ENCODE measurements around the gene BANK1.

DNA sequence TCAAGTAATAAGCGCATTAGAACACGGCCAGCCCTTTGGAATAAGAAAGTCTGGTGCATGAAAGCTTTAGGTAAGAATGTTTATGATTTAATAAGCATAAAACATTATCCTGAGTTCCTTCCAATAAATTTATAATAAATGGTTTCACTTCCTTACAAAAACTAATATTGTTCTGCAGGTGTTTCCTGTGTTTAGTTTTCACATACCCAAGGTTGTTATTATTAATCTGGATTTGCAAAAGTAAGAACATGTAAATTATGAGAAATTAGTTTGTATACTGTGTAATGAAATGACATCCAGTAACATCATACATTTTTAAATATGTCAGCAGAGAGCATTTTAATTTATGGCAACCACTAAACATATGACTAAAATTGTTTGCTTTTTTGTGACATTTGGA is 72.1 kb downstream of the BANK1 start:
- TF ChIP-seq, protein P1, sequence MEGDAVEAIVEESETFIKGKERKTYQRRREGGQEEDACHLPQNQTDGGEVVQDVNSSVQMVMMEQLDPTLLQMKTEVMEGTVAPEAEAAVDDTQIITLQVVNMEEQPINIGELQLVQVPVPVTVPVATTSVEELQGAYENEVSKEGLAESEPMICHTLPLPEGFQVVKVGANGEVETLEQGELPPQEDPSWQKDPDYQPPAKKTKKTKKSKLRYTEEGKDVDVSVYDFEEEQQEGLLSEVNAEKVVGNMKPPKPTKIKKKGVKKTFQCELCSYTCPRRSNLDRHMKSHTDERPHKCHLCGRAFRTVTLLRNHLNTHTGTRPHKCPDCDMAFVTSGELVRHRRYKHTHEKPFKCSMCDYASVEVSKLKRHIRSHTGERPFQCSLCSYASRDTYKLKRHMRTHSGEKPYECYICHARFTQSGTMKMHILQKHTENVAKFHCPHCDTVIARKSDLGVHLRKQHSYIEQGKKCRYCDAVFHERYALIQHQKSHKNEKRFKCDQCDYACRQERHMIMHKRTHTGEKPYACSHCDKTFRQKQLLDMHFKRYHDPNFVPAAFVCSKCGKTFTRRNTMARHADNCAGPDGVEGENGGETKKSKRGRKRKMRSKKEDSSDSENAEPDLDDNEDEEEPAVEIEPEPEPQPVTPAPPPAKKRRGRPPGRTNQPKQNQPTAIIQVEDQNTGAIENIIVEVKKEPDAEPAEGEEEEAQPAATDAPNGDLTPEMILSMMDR (IDR thresholded peaks at IDR 0.05), result no peak
- no peak for TF ChIP-seq POLR2A (IDR thresholded peaks at IDR 0.05)
